ENCODE results near the gene AMMECR1L.
"Not testable (repeated sequence)": the region's sequence is repeated elsewhere in the genome, so short reads cannot be mapped to it uniquely, and the experiment has no call there.

AMMECR1L gene

DNA sequence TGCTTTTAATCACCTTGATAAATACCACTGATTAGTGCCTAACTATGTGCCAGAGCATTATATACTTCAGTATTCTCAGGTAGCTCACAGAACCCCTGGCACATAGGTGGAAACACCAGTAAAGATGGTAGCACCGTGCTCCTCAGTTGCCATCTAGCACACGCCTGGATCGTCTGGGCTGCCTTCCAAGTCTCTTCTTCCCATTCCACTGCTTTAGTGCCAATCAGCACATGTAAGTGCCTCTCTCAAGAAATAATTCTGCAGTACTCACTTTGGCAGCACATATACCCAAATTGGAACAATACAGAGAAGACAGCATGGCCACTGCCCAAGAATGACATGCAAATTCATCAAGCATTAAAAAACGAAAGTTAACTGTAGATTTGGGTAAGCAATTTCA lies 40.8 kb downstream of the AMMECR1L start:
- DNase-seq (ENCODE audit: insufficient read length, low spot score) (no peak), FAIRE-seq (no peak)

GRCh38 chr2:127843677-127844076 lies 42.1 kb downstream of the AMMECR1L start:
- FAIRE-seq (no peak), DNase-seq (ENCODE audit: insufficient read length, low spot score) (no peak)

- no peak for DNase-seq (ENCODE audit: insufficient read length, low spot score)
- no peak for FAIRE-seq
Measured at GRCh38 chr2:127841466-127842178, 44.1 kb downstream of the AMMECR1L start.

DNA sequence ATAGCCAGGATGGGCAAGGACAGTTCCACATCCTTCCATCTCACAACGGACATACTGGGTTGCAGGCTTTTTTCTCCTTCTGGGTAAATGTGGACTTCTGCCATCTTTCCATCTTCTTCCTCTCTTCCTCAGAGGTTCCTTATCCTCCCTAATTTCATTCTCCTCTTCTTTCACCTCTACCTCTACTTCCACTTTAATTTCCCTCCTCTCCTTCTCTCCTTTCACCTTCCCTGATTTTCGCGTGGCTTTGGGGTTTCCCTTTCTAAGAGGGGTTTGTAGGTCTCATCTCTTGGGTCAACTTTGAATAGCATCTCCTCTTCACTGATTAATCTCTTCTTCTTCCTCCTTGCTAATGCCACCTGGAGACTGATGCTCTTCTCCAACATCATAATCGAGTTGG lies 44.9 kb downstream of the AMMECR1L start:
- no peak for FAIRE-seq
- no peak for DNase-seq (ENCODE audit: insufficient read length, low spot score)

- no peak for FAIRE-seq
- no peak for DNase-seq (ENCODE audit: insufficient read length, low spot score)
Measured at GRCh38 chr2:127834951-127835350, 50.8 kb downstream of the AMMECR1L start.

GRCh38 chr2:127829845-127830246 lies 55.9 kb downstream of the AMMECR1L start:
- FAIRE-seq (no peak), DNase-seq (ENCODE audit: insufficient read length, low spot score) (no peak)

GRCh38 chr2:127826708-127827107 lies 59.0 kb downstream of the AMMECR1L start:
- not testable (repeated sequence) for DNase-seq (ENCODE audit: insufficient read length, low spot score); FAIRE-seq

- DNase-seq (ENCODE audit: insufficient read length, low spot score) (no peak), FAIRE-seq (no peak)
Measured at GRCh38 chr2:127826047-127826446, 59.7 kb downstream of the AMMECR1L start.

DNA sequence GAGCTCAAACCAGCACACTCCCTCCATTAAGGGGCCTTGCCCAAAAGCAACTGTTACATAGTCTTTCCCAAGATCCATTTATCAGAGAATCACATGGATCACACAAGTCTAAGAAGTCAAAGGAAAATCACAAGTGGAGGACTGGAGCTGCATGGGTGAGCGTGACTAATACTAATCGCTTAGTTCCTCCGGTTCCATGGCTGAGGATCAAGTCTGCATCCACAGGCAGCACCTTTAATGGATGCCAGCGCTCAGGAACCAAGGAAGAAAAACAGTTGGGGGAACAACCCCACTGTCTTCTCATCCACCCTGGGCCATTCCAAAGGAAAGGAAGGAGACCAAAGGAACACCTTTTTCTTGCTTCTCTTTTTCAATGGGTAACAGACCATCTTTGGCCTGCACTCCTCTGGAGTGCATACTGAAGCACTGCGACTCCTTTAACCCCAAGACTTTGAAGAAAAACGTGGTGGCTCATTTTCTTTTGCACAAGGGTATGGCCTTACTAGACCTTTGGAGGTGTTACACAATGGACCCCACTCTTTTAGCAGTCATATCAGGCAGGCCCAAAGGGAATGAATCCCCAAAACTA lies 65.6 kb downstream of the AMMECR1L start:
- no peak for FAIRE-seq
- no peak for DNase-seq (ENCODE audit: insufficient read length, low spot score)

GRCh38 chr2:127818794-127819425 lies 66.8 kb downstream of the AMMECR1L start:
- FAIRE-seq (no peak), DNase-seq (ENCODE audit: insufficient read length, low spot score) (no peak)

DNA sequence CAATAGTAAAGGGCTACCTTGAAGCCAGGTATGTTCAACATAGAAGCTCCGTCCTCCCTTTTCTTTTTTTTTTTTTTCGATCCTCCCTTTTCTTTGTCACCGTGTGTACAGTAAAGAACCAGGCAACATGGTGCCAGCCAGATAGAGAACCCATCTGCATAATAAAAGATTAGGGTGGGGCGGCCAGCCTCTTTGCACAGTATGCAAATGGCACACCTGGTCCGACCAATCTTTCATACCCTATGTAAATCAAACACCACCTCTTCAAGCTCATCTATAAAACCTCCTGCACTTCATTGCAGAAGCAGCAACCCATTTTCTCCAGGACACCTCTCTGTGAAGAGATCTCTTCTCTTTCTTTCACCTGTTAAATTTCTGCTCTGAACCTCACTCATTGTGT lies 67.5 kb downstream of the AMMECR1L start:
- no peak for FAIRE-seq
- DNase-seq (ENCODE audit: insufficient read length, low spot score), result no peak

DNA sequence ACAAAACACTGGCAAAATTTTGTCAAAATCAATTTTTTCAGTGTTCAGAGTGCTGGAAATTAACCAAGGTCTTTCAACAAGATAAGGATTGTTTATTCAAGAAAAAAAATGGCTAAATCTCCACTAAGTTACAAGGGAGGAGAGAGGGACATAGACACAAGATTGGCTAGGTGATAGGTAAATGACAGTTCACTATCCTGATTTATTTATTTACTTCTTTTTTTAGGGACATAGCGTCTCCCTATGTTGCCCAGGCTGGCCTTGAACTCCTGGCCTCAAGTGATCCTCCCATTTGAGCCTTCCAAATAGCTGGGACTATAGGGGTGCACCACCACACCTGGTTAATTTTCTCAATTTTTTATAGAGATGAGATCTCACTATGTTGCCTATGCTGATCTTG lies 71.1 kb downstream of the AMMECR1L start:
- no peak for FAIRE-seq
- DNase-seq (ENCODE audit: insufficient read length, low spot score), result no peak

GRCh38 chr2:127812441-127812840 lies 73.3 kb downstream of the AMMECR1L start:
- FAIRE-seq; DNase-seq (ENCODE audit: insufficient read length, low spot score): not testable (repeated sequence)

All from HTR-8/SVneo (cell line).